Mesenchymal stem cell (in vitro differentiated cells and primary cell): ENCODE data around the gene SRRM2.
A peak's percentile ranks its signal among the peaks of the same experiment; 100 is the strongest.

Experiments used
- DNase-seq: peaks from one replicate; pipeline ENCODE4 v3.0.0-alpha.2; 2013
- H2AFZ ChIP-seq: one replicate; pipeline ENCODE4 v1.6.1; 2013; ENCODE audit warnings: low read depth, mild to moderate bottlenecking, control low read depth, inconsistent platforms, low read length, moderate library complexity
- H2AK5ac ChIP-seq: 2 replicates; pipeline ENCODE4 v1.6.1; 2013; ENCODE audit warnings: low read length, moderate library complexity, mild to moderate bottlenecking, inconsistent platforms; ENCODE audit not compliant: severe bottlenecking
- H2BK120ac ChIP-seq: one replicate; pipeline ENCODE4 v1.6.1; 2013; ENCODE audit warnings: low read depth, mild to moderate bottlenecking, inconsistent platforms, low read length, moderate library complexity
- H2BK12ac ChIP-seq, 2 experiments: one replicate each; pipeline ENCODE4 v1.6.1; 2013; ENCODE audit warnings: inconsistent platforms in 2 of 2, low read length in 2 of 2, mild to moderate bottlenecking in 2 of 2, moderate library complexity in 2 of 2, control low read depth in 1 of 2
- H2BK15ac ChIP-seq: one replicate; pipeline ENCODE4 v1.6.1; 2013; ENCODE audit warnings: mild to moderate bottlenecking, low read depth, inconsistent platforms; ENCODE audit not compliant: poor library complexity, severe bottlenecking
- H2BK5ac ChIP-seq: 2 replicates; pipeline ENCODE4 v1.6.1; 2013; ENCODE audit warnings: low read depth, mild to moderate bottlenecking, low read length, control low read depth, inconsistent platforms; ENCODE audit not compliant: poor library complexity, severe bottlenecking
- H3K14ac ChIP-seq, 2 experiments: one replicate each; pipeline ENCODE4 v1.6.1; 2013; ENCODE audit warnings: inconsistent platforms in 2 of 2, low read length in 2 of 2, control low read depth in 1 of 2, mild to moderate bottlenecking in 1 of 2, moderate library complexity in 1 of 2
- H3K18ac ChIP-seq, 2 experiments: one replicate each; pipeline ENCODE4 v1.6.1; 2013; ENCODE audit warnings: inconsistent platforms in 2 of 2, low read length in 2 of 2, control low read depth in 1 of 2, low read depth in 1 of 2, mild to moderate bottlenecking in 1 of 2
- H3K23ac ChIP-seq, 2 experiments: one replicate each; pipeline ENCODE4 v1.6.1; 2013; ENCODE audit warnings: inconsistent platforms in 2 of 2, low read length in 2 of 2, mild to moderate bottlenecking in 2 of 2, moderate library complexity in 2 of 2, control low read depth in 1 of 2
- H3K27ac ChIP-seq: 2 replicates; pipeline ENCODE4 v1.5.1; 2013; ENCODE audit warnings: mild to moderate bottlenecking, moderate library complexity, low read length, control low read depth, inconsistent platforms; ENCODE audit not compliant: poor library complexity, severe bottlenecking
- H3K27me3 ChIP-seq, 2 experiments: 2 replicates each; pipeline versions ENCODE4 v1.6.1 to v1.7.0; 2013; ENCODE audit warnings: low read length in 2 of 2, mild to moderate bottlenecking in 2 of 2, moderate library complexity in 2 of 2, control low read depth in 1 of 2, inconsistent platforms in 1 of 2; ENCODE audit not compliant: control insufficient read depth in 1 of 2, insufficient read depth in 1 of 2
- H3K36me3 ChIP-seq, 2 experiments: 2 replicates each; pipeline versions ENCODE4 v1.6.1 to v1.7.0; 2013; ENCODE audit warnings: low read length in 2 of 2, control low read depth in 1 of 2, inconsistent platforms in 1 of 2, low read depth in 1 of 2, mild to moderate bottlenecking in 1 of 2; ENCODE audit not compliant: insufficient read depth in 2 of 2, control insufficient read depth in 1 of 2
- H3K4ac ChIP-seq, 2 experiments: one replicate each; pipeline ENCODE4 v1.6.1; 2013; ENCODE audit warnings: inconsistent platforms in 2 of 2, low read length in 2 of 2, mild to moderate bottlenecking in 2 of 2, moderate library complexity in 2 of 2, control low read depth in 1 of 2, low read depth in 1 of 2
- H3K4me1 ChIP-seq: 2 replicates; pipeline ENCODE4 v1.6.1; 2013; ENCODE audit warnings: low read depth, low read length, control low read depth; ENCODE audit not compliant: control insufficient read depth, insufficient read depth
- H3K4me2 ChIP-seq: 2 replicates; pipeline ENCODE4 v1.6.1; 2013; ENCODE audit warnings: low read length, mild to moderate bottlenecking, inconsistent platforms; ENCODE audit not compliant: poor library complexity, severe bottlenecking
- H3K4me3 ChIP-seq, 2 experiments: 2 replicates each; pipeline versions ENCODE4 v1.5.1 to v1.7.0; 2013; ENCODE audit warnings: low read length in 2 of 2, mild to moderate bottlenecking in 2 of 2, control low read depth in 1 of 2, low read depth in 1 of 2; ENCODE audit not compliant: insufficient read depth in 1 of 2
- H3K79me1 ChIP-seq: replicated peaks from 2 replicates; pipeline ENCODE4 v1.6.1; 2013; ENCODE audit warnings: mild to moderate bottlenecking, control low read depth, low read length, inconsistent platforms; ENCODE audit not compliant: poor library complexity, severe bottlenecking
- H3K9ac ChIP-seq: 2 replicates; pipeline ENCODE4 v1.7.0; 2013; ENCODE audit warnings: mild to moderate bottlenecking, low read length, moderate library complexity
- H3K9me3 ChIP-seq: 2 replicates; pipeline ENCODE4 v1.7.0; 2013; ENCODE audit warnings: mild to moderate bottlenecking, low read length; ENCODE audit not compliant: control insufficient read depth
- H4K8ac ChIP-seq: one replicate; pipeline ENCODE4 v1.6.1; 2013; ENCODE audit warnings: inconsistent platforms, mild to moderate bottlenecking, low read length, moderate library complexity
- H4K91ac ChIP-seq: one replicate; pipeline ENCODE4 v1.6.1; 2013; ENCODE audit warnings: mild to moderate bottlenecking, low read length, inconsistent platforms
- WGBS: methylation state at CpG from one replicate; pipeline ENCODE4 v1.1.7; 2013; ENCODE audit warnings: mixed read lengths; 5-methylcytosine and 5-hydroxymethylcytosine counted together

Gene SRRM2

GRCh38 chr16:2815299-2815771 lies 62.9 kb downstream of the SRRM2 start:
- H3K4me3 ChIP-seq, result no peak overlapping the region
- H3K9ac ChIP-seq, result no peak overlapping the region
- H3K79me1 ChIP-seq, result no peaks in the 10 kb centered on the region
- H2BK12ac ChIP-seq, result no peak overlapping the region
- WGBS, result 79% methylated on average over 10 of the region's 10 CpGs
- H4K8ac ChIP-seq, result no peak overlapping the region
- no peak overlapping the region for H4K91ac ChIP-seq
- H3K27me3 ChIP-seq, result peaks cover 45 to 78% of the 10 kb centered on the region in 2 experiments
- H3K14ac ChIP-seq, result no peak overlapping the region
- DNase-seq, result no peak
- no peak overlapping the region for H2AFZ ChIP-seq
- H3K4ac ChIP-seq, result no peak overlapping the region
- H3K36me3 ChIP-seq, result peaks cover 0 to 2% of the 10 kb centered on the region in 2 experiments
- no peak overlapping the region for H2BK120ac ChIP-seq
- H3K9me3 ChIP-seq, result no peaks in the 10 kb centered on the region
- H3K4me1 ChIP-seq, result peaks cover 6% of the 10 kb centered on the region
- H3K4me2 ChIP-seq, result no peak overlapping the region
- H3K27ac ChIP-seq, result no peak overlapping the region
- no peak overlapping the region for H2AK5ac ChIP-seq
- no peak overlapping the region for H3K23ac ChIP-seq
- H2BK15ac ChIP-seq, result no peak overlapping the region
- H3K18ac ChIP-seq, result no peak overlapping the region
- H2BK5ac ChIP-seq, result no peak overlapping the region

GRCh38 chr16:2816751-2817339 lies 64.4 kb downstream of the SRRM2 start, which contains the start of gene PRSS21:
PRSS21 (plus strand) TSS chr16:2817237; CDS start chr16:2817269, 32 bp downstream.
- Histone ChIP-seq H3K4me1 (peaks cover 1% of the 10 kb centered on the region), H3K9ac (no peak within 1 kb of the TSS), H3K4me2 (no peak within 1 kb of the TSS), H3K79me1 (no peaks in the 10 kb centered on the region), H3K36me3 (peaks cover 0 to 2% of the 10 kb centered on the region in 2 experiments), H3K23ac (no peak within 1 kb of the TSS), H2BK15ac (no peak within 1 kb of the TSS), H2AK5ac (no peak within 1 kb of the TSS), H4K91ac (peak within 1 kb of the TSS; percentile 7), H2BK12ac (no peak within 1 kb of the TSS), H3K27me3 (peaks cover 35 to 78% of the 10 kb centered on the region in 2 experiments), H3K9me3 (no peaks in the 10 kb centered on the region), H3K18ac (no peak within 1 kb of the TSS), H2BK5ac (no peak within 1 kb of the TSS), H2AFZ (no peak within 1 kb of the TSS), H2BK120ac (no peak within 1 kb of the TSS), H3K14ac (no peak within 1 kb of the TSS), H3K27ac (no peak within 1 kb of the TSS), H3K4me3 (no peak within 1 kb of the TSS), H3K4ac (no peak within 1 kb of the TSS), H4K8ac (no peak within 1 kb of the TSS)
- 79% methylated on average over 25 of the region's 28 CpGs for WGBS
- DNase-seq, result no peak

GRCh38 chr16:2817340-2818271 lies 65.2 kb downstream of the SRRM2 start:
- Histone ChIP-seq H3K4ac (no peak overlapping the region), H2BK5ac (no peak overlapping the region), H3K4me1 (no peaks in the 10 kb centered on the region), H2AFZ (no peak overlapping the region), H3K9ac (no peak overlapping the region), H3K36me3 (peaks cover 0 to 2% of the 10 kb centered on the region in 2 experiments), H4K8ac (no peak overlapping the region), H3K27ac (no peak overlapping the region), H3K4me2 (no peak overlapping the region), H4K91ac (peak overlapping the region; percentile 7), H3K14ac (no peak overlapping the region), H2AK5ac (no peak overlapping the region), H3K27me3 (peaks cover 32 to 79% of the 10 kb centered on the region in 2 experiments), H3K9me3 (no peaks in the 10 kb centered on the region), H3K4me3 (no peak overlapping the region), H2BK120ac (no peak overlapping the region), H3K79me1 (no peaks in the 10 kb centered on the region), H2BK15ac (no peak overlapping the region), H2BK12ac (no peak overlapping the region), H3K23ac (no peak overlapping the region), H3K18ac (no peak overlapping the region)
- WGBS, result 91% methylated on average over 62 of the region's 68 CpGs
- no peak for DNase-seq

- Histone ChIP-seq H2AK5ac (no peak overlapping the region), H3K4ac (no peak overlapping the region), H4K8ac (peak overlapping the region; percentile 7), H2BK12ac (no peak overlapping the region), H3K9me3 (no peaks in the 10 kb centered on the region), H2BK5ac (no peak overlapping the region), H3K27me3 (peaks cover 32 to 87% of the 10 kb centered on the region in 2 experiments), H3K9ac (no peak overlapping the region), H2BK15ac (no peak overlapping the region), H3K4me2 (no peak overlapping the region), H3K18ac (no peak overlapping the region), H3K27ac (no peak overlapping the region), H3K4me1 (no peaks in the 10 kb centered on the region), H3K14ac (no peak overlapping the region), H3K36me3 (peaks cover 0 to 2% of the 10 kb centered on the region in 2 experiments), H3K4me3 (no peak overlapping the region), H2BK120ac (no peak overlapping the region), H3K23ac (no peak overlapping the region), H3K79me1 (no peaks in the 10 kb centered on the region), H4K91ac (no peak overlapping the region), H2AFZ (no peak overlapping the region)
- WGBS, result 92% methylated on average over 10 of the region's 10 CpGs
- no peak for DNase-seq
These were observed 65.9 kb downstream of the SRRM2 start for GRCh38 chr16:2818272-2818876.
